GM18907 (cell line): Measurements from ENCODE around the gene PAGR1.
"Not testable (repeated sequence)": the region's sequence is repeated elsewhere in the genome, so short reads cannot be mapped to it uniquely, and the experiment has no call there.

Source experiments
- ATAC-seq: cut with Tn5 transposase; IDR thresholded peaks from one replicate; pipeline ENCODE4 v1.9.1; 2021; ENCODE audit warnings: mild to moderate bottlenecking, moderate library complexity; ENCODE audit not compliant: unreplicated experiment

Gene PAGR1

DNA sequence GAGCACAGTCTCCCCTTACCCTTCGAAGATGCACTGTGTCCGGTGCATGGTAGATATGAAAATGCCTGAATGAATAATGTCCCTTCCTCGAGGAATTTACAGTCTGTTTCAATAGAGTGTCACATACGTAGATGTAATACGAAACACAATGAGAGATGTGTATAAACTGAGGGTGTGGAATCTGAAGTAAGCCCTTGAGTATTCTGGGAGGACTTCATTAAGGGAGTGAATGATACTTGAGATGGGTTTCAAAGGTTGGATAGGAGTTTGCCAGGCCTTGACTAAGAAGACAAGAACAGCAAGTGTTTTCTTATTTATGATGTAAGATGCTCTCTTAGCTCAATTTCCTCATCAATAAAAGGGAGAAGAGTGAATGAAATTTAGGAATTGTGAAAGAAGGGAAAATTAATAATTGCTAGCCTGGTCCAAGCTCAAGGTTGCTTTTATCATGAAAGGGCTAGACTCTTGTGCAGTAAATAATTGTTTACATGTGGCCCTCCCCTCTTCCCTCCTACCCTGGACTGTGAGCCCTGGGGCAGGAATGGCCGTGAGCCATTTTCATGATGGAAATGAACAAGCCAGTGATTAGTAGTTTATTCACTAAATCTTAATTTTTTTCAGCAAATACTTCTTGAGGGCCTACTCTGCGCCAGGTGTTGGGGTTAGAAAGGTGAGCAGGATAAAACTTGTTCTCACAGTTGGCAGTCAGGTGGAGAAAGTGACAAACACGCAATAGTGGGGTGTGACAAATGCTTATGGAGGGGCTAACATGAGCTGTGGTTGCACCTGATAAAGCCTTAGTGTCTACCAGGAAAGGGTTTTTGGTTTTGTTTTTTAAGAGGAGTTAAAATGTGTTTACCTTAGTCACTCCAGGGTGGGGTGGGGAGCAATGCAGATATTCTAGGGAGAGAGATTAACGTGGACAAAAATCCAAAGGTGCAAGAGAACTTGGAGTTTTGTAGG, 23.8 kb upstream of the PAGR1 start:
- no peak for ATAC-seq

DNA sequence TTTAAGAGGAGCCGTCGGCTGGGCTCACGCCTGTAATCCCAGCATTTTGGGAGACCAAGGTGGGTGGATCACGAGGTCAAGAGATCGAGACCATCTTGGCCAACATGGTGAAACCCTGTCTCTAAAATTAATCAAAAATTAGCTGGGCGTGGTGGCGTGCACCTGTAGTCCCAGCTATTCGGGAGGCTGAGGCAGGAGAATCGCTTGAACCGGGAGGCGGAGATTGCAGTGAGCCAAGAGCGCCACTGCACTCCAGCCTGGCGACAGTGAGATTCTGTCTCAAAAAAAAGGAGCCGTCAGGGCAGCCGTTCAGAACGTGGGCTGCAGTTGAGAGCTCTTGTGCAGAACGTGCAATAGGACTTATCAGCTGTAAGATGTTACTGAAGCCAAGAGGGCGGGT, 22.8 kb upstream of the PAGR1 start:
- not testable (repeated sequence) for ATAC-seq

DNA sequence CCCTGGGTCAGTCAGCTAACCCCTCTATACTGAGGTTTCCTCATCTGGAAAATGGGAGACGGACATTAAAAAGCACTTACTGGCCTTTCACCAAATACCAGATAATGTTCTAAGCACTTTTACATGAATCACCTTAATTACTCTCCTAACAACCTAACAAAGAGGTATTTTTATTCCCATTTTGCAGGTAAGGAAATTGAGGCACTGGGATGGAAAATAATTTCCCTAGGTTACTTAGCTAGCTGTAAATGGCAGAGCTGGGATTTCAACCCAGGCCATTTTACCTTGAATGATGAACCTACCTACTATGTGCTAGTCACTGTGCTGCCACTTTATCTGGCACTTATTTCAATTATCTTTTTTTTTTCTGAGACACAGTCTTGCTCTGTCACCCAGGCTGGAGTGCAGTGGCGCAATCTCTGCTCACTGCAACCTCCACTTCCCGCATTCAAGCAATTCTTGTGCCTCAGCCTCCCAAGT, 21.7 kb upstream of the PAGR1 start:
- no peak for ATAC-seq

DNA sequence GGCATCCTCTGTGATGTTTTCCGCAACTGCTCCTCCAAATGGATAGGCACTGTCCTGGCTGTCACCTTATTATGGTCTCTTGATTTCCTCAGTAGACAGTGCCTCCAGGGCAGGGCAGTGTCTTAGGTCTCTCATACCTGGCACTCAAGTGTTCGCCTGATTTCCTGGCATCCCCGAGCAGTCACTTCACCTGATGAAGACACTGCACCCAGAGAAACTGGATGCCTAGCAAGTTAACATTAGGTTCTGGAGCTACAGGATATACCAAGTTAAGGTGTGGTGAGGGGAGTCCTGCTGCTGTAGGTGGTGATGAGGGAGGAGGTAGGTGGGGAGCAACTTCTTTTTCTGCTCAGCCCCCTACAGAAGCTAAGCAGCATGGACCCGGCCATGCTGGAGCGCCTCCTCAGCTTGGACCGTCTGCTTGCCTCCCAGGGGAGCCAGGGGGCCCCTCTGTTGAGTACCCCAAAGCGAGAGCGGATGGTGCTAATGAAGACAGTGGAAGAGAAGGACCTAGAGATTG, 13.5 kb upstream of the PAGR1 start:
- no peak for ATAC-seq

DNA sequence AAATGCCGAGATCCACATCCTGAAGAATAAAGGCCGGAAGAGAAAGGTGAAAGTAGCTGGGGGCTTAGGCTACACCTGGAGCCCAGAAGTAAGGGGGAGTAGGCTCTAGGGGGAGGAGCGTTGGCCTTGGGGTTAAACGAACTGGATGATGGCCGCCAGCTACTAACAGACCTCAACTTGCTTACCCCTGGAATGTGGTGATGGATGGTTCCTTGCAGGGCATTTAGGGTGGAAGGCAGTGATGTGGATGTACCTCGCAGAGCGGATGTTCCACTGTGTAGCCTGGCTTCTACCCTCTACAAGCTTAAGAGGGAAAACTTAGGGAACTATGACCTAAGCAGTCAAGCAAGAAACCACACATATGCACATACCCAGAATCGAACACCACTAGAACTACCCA, 11.9 kb upstream of the PAGR1 start:
- no peak for ATAC-seq

DNA sequence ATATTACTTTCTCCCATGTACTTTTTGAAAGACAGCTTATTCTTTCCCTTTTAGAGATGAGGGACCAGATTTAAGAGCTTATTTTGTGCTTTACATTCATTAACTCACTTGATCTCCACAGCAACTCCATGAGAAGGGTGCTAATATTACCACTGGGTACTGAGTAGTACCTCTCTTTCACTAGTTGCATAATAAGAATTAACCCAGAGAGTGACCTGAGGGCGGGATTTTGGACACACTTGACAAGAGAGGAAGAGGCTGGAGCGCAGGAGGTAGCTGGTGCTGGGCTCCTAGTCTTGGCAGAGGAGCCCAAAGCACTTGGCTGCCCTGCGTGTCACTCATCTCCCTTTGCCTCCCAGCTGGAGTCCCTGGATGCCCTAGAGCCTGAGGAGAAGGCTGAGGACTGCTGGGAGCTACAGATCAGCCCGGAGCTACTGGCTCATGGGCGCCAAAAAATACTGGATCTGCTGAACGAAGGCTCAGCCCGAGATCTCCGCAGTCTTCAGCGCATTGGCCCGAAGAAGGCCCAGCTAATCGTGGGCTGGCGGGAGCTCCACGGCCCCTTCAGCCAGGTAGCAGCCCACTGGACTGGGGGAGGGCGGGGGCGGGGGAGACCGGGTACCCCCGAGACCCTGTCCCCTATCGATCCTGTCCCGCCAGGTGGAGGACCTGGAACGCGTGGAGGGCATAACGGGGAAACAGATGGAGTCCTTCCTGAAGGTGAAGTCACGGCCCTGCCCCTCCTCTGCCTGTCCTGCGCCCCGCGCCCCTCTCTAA, 11.3 kb upstream of the PAGR1 start:
- ATAC-seq, result no peak

DNA sequence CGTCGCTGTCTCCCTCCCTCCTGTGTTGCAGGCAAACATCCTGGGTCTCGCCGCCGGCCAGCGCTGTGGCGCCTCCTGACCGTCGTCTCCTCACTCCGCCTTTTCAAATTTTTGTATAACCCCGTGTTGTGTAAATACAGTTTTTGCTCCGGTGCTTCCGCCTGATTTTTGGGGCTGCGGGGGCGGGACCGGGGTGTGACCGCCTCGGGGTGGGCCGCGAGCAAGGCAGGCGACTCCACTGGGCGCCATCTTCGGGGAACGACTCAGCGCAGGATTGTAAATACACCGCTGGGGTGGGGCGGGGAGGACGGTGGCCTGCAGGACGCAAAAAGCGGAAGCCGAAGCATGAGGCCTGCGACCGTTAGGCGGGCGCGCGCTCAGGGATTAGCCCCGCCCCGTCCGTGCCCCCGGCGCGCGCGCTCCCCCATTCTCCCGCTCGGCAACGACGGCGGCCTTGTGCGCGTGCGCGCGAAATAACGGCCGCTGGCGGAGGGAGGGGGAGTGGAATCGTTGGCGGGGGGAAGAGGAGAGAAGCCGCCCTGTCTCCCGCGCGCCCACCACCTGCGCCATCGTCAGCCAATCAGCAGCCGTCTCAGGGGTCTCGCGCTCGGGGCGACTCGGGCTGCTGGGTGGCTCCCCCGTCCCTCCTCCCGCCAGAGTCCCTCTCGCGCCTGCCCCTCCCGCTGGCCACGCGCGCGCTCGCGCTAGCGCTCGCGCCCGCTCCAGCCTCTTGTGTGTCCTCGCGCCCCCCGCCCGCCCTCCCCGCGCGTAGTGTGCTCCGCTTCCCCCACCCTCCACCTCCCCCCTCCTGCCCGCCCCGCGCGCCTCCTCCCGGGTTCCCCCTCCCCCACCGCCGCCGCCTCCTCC, 10.5 kb upstream of the PAGR1 start:
- peak; percentile 61 for ATAC-seq

DNA sequence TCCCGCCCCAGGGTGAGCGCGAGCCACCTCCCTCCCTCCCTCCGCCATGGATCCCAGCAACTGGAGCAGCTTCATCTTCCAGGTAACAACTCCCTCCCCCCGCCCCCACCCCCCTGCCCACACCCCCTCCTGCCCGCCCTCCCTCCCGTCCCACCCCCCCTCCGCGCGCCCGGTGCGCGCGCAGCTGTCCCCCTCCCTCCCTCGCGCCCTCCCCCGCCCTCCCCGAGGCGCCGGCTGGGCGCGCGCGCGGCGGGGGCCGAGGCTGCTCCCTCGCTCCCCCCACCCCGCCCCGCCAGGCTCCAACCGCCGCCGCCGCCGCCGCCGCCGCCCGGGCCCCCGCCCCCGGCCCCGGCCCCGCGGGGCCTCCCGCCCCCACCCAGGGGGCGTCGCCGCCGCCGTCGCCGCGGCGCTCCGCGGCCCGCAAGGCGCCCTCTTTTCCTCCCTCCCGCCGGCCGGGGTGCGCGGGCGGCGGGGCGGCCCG, 9.8 kb upstream of the PAGR1 start, which contains the start of gene MAZ:
Gene MAZ, plus strand, starts transcription at position 431 of the 481 bp plus-strand sequence. CDS start 173 bp downstream, outside the sequence.
- no peak for ATAC-seq

DNA sequence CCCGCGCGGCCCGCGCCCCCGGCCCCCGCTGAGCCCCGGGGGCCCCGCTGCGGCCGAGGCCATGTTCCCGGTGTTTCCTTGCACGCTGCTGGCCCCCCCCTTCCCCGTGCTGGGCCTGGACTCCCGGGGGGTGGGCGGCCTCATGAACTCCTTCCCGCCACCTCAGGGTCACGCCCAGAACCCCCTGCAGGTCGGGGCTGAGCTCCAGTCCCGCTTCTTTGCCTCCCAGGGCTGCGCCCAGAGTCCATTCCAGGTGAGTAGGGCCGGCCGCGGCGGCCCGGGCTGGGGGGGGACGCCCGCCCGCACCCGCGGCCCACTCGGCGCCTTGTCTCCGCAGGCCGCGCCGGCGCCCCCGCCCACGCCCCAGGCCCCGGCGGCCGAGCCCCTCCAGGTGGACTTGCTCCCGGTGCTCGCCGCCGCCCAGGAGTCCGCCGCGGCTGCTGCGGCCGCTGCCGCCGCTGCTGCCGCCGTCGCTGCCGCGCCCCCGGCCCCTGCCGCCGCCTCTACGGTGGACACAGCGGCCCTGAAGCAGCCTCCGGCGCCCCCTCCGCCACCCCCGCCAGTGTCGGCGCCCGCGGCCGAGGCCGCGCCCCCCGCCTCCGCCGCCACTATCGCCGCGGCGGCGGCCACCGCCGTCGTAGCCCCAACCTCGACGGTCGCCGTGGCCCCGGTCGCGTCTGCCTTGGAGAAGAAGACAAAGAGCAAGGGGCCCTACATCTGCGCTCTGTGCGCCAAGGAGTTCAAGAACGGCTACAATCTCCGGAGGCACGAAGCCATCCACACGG, 9.1 kb upstream of the PAGR1 start:
- peak; percentile 0 for ATAC-seq

DNA sequence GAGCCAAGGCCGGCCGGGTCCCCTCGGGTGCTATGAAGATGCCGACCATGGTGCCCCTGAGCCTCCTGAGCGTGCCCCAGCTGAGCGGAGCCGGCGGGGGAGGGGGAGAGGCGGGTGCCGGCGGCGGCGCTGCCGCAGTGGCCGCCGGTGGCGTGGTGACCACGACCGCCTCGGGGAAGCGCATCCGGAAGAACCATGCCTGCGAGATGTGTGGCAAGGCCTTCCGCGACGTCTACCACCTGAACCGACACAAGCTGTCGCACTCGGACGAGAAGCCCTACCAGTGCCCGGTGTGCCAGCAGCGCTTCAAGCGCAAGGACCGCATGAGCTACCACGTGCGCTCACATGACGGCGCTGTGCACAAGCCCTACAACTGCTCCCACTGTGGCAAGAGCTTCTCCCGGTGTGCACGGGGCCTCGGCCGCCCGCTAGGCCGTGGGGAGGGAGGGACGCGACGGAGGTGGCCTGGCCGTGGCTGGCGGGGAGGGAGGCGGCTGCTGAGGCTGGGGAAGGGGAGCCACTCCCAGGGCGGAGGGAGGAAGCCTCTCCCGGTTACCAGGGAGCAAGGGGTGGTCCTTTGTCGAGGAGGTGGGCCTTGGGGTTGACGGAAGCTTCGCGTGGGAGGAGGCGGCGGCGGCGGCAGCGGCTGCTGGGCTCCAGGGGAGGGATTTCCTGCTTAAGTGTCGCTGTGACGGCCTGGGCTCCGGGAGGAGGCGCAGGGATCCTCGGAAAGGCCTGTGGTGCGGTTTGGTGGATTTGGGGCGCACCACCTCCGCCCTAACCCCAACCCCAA, 8.3 kb upstream of the PAGR1 start:
- ATAC-seq, result peak; percentile 28

DNA sequence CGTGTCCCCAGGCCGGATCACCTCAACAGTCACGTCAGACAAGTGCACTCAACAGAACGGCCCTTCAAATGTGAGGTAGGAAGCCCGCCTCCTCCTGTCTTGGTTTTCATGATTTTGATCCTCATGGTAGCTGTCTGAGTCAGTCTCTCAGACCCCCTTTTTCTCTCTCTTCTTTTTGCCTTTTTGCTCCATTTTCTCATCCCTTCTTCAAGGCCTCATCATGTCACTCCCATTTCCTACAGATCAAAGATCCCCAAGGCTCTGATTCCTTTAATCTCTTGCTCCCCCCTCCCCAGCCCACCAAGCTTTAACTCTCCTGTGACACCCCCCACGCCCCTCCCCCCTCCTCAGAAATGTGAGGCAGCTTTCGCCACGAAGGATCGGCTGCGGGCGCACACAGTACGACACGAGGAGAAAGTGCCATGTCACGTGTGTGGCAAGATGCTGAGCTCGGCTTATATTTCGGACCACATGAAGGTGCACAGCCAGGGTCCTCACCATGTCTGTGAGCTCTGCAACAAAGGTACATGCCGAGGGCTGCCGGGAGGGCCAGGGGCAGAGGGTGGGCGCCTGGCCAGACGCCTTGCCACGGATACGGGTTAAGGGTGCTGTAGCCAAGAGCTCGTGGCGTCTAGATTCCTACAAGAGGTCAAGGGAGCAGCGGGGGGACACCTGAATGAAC, 7.6 kb upstream of the PAGR1 start:
- ATAC-seq, result no peak

DNA sequence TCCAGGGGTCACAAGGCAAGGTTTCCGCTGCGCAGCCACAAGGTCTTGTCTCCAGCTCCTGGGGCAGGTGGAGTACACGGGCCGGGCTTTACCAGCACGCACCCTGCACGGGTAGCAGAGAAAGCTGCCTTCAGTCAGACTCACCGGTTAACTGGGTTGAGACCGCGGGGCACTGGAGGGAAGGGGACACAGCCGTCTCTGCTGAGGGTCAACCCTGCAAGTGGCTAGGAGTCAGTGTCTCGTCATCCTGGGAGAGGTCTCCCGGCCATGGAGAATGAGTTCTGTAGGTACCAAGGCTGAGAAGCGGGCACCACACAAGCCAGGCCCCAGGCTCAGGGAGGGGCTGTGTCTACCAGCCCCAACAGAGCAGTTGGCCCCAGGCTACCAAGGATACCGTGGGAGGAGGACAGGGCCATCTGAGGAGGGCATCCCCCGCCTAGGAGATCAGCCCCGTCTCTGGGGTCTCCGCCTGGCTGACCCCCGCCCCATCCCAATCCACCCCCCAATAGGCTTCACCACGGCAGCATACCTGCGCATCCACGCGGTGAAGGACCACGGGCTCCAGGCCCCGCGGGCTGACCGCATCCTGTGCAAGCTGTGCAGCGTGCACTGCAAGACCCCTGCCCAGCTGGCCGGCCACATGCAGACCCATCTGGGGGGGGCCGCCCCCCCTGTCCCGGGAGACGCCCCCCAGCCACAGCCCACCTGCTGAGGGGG, 6.8 kb upstream of the PAGR1 start:
- ATAC-seq, result no peak

DNA sequence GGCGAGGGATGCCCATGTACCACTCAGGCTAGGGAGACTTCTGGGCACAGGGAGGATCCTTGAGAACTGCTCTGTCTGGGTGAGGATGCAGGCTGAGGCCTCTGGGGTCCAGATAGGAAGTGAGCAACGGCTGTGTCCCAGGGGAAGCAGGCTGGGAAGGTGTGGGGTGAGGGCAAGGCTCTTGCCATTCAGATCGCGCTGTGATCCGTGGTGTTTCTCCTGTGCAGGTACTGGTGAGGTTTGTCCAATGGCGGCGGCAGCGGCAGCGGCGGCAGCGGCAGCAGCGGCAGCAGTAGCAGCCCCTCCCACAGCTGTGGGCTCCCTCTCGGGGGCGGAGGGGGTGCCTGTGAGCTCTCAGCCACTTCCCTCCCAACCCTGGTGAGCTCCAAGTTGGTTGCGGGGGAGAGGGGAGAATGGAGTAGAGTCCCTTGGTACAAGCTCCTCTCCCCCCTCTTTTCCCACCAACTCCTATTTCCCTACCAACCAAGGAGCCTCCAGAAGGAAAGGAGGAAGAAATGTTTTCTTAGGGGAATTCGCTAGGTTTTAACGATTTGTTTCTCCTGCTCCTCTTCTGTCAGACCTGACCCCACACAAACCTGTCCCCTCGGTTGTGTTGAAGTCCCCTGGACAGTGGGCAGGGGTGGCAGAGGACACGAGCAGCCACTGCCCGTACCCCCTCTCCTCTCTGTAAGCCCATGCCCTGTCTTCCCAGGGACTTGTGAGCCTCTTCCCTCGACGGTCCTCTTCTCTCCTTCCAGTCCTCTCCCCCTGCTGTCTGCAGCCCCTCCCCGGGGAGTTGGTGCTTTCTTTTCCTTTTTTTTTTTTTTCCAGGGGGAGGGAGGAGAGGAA, 5.9 kb upstream of the PAGR1 start:
- ATAC-seq, result no peak

DNA sequence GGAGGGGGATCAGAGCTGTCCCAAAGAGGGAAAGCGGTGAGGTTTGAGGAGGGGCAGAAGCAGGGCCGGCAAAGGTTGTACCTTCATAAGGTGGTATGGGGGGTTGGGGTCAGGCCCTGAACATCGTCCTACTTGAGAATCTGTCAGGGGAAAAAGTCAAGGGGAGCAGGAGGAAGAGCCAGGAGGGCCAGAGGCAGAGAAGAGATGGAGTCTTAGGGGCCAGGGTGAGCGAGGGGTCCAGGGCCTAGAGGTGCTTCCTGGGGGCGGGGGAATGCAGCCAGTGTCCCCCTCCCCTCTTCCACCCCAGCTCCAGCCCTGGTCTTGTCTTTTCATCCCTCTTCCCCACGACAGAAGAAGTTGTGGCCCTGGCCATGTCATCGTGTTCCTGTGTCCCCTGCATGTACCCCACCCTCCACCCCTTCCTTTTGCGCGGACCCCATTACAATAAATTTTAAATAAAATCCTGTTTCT, 5.2 kb upstream of the PAGR1 start:
- no peak for ATAC-seq

DNA sequence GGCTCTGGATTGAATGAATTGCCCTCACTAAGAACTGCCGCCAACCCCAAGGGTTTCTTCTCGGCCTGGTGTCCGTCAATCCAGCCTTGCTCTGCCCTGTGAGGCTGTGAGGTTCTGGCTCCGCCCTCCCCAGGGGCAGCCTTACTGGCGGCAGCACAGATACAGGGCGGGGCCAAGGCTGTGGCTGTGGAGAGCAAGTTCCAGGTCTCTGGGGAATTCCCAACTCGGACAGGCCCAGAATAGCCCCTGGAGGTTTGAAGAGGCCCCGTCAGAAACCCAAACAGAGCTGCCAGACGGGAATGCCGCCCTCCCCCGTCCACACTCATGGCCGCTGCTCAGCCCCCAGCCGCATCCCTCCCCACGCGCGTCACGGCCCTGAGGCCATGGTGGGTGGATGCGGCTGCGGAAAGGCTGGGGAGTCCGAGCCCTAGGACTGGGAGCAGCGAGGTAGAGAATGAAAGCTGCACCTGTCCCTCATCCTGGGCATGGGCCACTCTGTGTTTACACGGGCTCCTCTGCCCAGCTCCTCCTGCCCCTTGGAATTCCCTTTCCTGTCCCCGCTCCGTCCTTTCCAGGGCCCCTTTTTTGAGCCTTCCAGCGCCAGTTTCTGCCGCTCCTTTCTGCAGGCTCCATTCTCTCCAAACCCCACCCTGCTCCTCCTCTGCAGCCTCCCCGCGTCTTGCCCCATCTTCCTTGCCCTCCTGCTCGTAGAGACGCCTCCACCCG, 4.6 kb upstream of the PAGR1 start:
- peak; percentile 30 for ATAC-seq
